Colon (tissue), 2 donors: ENCODE data around the gene TPGS1.

Source experiments
- FAIRE-seq: peaks from 2 replicates; lab custom pipeline; 2012; peaks lifted over from hg19 to GRCh38; lab: Jason Lieb, UNC
- donor health status: control.
- donor health status: control.

TPGS1 gene

DNA sequence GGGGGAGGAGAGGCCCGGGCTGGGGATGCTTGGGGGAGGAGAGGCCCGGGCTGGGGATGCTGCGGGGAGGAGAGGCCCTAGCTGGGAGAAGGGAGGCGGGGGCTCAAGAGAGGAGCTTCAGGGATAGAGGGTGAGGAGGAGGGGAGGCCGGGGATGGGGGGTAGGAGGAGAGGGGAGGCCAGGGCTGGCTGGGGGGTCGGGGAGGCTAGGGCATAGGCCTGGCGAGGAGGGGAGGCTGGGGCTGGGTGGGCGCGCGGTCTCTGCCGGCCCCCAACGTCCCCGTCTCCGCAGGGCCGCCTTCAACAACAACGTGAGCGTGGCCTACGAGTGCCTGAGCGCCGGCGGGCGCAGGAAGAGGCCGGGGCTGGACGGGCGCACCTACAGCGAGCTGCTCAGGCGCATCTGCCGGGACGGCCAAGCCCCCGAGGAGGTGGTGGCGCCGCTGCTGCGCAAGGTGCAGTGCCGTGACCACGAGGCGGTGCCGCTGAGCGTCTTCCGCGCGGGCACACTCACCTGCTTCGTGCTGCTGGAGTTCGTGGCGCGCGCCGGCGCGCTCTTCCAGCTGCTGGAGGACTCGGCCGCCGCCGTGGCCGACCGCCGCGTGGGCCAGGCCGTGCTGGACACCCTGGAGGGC is 11.4 kb downstream of the TPGS1 start:
- no peak for FAIRE-seq

DNA sequence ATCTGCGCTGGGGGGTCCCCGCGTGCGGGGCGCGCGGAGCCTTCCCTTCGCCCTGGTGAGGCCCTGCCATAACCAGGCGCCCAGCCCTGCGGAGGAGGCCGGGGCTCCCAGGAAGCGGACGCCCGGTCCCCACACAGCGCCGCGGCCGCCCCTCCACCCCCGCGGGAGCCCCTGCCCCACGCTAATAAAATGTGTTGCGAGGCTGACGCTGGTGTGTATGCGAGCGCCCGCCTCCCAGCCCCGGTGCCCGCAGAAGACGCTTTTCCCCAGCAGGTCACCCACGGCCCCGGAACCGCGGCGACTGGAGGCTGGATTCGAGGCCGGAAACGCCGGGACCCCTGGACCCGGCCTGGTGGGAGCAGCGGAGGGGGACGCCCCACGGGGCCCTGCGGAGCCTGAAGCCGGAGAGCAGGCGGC is 12.2 kb downstream of the TPGS1 start:
- no peak for FAIRE-seq

DNA sequence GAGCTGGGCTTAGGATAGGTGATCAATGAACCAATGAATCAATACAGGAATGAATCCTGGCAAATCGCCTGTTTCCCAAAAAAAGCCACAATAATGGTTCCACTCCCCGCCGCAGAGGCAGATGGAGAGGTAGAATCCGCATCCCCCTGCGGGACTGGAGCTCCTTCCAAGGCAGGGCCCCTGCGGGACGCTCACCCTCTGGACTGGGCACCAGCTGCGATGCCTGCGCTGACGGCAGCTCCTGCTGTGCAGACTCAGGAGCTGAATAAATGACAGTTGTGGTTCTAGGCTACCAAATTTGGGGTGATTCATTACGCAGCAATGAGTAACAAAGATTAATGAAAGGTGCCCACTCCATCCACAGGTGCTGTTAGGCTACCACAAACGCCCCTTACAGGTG is 15.4 kb downstream of the TPGS1 start:
- FAIRE-seq, result no peak

DNA sequence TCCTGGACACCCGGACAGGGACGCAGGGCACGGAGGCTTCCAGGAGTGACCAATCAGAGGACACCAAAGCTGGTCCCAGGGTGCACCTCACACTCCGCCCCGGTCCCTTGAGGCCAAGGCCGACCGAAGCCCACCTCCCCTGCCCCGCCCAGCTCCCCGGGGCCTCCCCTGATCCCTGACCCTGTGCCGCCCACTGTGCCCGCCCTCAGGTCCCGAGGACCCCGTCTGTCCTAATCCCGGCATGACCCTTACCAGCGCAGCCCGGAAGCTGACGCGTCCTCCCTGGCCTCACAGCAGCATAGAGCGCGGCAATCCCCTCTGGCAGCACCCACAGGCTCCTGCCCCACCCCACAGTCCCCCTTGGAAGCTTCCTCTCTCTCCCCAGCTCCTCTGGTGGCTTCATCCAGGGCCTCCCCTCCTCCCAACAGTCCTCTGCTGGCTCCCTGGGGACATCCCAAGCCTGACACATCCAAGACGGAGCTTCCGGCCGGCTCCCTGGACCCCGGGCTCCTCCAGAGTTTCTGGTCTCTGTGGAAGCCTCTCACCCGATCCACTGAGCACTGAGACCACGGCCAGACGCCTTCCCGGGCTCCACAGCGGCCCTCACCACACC is 16.9 kb downstream of the TPGS1 start:
- FAIRE-seq, result no peak

DNA sequence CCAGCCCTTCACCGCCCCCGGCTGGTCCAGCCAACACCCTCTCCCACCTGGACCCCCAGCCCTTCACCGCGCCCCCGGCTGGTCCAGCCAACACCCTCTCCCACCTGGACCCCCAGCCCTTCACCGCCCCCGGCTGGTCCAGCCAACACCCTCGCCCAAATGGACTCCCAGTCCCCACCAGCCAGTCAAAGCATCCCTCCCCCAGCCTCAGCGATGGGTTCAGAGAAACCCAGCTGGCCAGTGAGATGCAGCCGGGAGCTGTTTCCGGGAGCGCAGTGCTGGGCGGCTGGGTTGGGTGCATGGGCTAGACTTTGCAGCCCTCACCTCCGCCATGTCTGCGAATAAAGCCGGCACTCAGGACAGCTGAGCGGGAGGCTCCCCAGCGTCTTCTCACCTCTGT is 17.7 kb downstream of the TPGS1 start:
- no peak for FAIRE-seq

DNA sequence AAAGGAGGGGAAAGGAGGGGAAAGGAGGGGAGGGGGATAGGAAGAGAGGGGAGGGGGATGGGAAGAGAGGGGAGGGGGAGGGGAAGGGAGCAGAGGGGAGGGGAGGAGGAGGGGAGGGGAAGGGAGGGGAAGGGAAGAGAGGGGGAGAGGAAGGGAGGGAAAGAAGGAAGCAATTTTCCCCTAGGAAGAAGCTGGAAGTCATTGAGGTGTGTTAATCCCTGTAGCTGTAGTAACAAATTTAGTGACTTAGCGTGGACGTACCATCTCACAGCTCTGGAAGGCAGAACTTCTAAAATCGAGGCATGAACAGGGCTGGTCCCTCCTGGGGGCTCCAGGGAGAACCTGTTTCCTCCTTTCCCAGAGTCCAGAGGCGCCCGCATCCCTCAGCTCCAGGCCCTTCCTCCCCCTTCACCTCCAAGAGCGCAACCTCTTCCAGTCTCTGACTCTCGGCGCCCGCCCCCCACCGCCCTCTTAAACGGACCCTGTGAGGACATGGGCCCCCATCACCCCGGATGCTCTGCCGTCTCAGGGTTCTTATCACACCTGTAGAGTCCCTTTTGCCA is 18.6 kb downstream of the TPGS1 start:
- no peak for FAIRE-seq

DNA sequence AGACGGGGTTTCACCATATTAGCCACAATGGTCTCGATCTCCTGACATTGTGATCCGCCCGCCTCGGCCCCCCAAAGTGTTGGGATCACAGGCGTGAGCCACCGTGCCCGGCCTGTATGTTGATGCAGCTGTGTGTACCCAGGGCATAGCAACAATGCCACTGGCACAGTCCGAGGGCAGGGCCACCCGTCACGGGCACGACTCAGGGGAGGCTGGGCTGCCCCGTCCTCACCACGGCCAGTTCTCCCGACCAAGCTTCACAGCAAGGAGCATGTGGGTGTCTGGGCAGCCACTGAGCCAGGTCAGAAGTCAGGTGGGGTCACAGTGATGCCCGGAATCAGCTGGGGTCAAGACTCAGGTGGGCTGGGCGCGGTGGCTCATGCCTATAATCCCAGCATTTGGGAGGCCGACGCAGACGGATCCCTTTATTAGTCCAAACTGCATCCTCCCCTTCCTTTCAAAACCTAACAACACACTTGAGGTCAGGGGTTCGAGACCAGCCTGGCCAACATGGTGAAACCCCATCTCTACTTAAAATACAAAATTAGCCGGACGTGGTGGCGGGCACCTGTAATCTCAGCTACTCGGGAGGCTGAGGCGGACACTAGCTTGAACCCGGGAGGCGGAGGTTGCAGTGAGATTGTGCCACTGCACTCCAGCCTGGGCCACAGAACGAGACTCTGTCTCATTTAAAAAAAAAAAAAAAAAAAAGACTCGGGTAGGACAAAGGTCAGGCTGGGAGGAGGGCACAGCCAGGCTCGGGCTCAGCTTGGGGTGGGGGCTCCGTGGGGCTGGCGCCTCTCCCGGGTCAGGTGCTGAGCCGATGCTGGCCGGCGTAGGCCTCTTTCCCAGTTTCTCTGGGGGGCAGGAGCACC is 23.1 kb downstream of the TPGS1 start:
- no peak for FAIRE-seq

DNA sequence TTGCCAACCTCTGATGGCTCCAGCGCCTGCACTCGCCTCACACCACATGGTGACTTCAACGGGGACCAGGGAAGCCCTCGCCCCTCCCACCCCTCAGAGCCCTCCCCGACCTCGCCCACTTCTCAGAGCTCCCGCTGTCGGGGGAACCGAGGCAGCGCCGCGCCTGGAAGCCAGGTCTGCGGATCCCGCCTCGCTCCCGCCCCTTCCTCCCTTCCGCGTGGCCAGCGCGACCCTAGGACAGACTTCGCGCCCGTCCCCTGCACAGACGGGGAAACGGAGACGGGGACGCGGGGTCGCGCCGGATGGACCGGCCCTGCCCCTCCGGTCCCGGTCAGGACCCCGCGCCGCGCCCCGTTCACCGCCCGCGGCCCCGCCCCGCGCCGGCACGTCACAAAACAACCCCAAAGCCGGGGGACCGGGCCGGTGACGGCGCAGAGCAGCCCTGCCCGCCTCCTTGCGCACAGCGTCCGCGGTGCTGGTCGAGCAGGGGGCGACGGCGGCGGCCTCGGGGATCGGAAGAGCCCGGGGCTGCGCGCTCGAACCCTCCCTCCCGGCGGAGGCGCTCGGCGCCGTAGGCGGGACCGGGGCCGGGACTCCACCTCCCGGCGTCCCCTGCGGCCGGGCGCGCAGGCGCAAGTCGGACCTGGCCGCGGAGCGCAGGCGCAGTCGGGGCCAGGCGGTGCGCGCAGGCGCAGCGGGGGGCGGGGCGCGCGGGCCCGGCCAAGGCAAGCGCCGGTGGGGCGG is 23.9 kb downstream of the TPGS1 start:
- no peak for FAIRE-seq

DNA sequence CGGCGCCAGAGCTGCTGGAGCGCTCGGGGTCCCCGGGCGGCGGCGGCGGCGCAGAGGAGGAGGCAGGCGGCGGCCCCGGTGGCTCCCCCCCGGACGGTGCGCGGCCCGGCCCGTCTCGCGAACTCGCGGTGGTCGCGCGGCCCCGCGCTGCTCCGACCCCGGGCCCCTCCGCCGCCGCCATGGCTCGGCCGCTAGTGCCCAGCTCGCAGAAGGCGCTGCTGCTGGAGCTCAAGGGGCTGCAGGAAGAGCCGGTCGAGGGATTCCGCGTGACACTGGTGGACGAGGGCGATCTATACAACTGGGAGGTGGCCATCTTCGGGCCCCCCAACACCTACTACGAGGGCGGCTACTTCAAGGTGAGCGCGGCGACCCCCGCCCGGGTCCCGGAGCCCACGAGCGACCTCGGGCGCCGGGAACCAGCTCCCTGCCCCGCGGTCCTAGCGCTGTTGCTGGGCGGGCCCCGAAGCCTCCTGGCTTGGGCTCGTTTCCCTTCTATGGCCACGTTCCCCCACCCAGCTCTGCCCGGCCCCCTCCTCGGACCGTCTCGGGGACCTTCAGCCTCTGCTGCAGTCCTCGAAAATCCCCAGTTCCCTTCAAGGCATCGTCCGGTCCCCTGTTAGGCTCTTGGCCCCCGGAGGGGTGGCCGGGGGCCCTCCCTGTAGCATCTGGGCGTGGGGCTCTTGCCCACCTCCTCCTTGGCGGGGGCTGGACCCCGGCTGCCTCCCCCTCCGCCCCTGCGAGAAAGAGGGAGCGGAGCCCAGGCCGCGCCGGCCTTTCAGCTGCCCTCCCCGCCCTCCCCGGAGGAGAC is 24.7 kb downstream of the TPGS1 start, which contains the start of gene CDC34:
Gene CDC34, plus strand, starts transcription at position 8 of the 808 bp plus-strand sequence. Its CDS starts 172 bp downstream, at position 180.
- FAIRE-seq, result no peak

DNA sequence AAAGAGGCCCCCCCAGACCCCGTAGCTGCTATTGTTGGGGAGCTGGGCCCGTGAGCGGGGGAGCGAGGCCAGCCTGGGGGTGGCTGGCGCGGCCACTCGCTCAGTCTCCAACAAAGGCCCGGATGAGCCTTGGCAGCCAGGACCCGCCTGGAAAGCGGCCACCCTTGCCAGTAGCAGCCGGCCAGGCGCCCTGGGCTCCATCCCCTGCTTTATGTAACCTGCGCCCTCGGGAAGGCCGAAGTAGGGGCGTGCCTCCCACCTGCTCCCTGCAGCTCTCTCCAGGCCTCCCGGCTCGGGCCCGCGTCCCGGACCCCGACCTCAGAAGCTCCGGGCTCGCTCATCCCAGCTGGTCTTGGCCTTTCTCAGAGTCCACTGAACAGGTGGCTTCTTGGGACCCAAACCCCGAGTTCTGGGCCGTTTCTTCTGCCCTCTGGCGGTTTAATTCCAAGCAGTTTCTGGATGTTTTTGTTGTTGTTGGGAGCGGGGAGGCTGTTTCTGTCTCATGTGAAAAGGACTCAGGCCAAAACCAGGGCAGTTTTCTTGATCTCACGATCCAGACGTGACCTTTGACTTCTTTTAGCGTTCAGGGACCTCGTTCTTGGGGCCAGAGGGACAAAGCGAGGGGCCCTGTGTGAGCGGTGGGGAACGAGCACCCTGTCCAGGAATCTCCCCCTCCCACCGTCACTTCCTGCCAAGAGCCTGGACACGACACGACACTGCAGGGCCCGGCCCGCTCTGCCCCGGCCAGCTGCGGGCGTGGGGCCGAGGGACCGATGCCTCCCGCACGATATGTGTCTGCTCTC is 25.5 kb downstream of the TPGS1 start:
- no peak for FAIRE-seq

DNA sequence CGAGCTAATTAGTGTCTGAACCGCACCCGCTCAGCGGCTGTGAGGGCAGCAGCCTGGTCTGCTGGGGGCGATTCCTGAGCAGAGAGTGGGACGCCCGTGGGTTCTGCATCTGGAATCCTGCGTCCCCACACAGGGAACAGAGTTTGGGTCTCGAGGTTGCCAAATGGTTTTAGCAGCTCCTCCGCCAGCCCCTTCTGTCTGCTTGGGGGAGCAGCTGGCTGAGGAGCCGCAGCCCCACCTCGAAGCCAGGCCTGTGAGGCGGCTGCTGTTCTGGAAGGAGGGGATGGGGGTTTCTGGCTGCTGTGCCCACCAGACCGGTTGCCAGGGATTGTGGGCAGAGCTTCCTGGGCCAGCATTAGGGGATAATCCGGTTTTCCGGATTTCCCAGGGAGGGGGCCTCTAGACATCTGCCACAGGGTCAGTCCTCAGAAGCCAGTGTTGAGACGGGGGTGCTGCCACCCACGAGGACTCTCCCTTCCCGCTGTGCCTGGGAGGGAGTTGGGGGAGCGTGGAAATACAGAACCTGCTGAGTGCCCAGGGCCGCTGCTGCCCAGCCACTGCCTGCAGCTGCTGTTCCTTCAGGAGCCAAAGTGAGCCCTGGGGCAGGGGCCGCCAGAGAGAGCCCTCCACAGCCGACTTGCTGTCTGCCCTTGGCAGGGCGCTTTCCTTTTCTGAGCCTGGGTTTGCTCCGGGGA is 26.2 kb downstream of the TPGS1 start:
- FAIRE-seq, result no peak

DNA sequence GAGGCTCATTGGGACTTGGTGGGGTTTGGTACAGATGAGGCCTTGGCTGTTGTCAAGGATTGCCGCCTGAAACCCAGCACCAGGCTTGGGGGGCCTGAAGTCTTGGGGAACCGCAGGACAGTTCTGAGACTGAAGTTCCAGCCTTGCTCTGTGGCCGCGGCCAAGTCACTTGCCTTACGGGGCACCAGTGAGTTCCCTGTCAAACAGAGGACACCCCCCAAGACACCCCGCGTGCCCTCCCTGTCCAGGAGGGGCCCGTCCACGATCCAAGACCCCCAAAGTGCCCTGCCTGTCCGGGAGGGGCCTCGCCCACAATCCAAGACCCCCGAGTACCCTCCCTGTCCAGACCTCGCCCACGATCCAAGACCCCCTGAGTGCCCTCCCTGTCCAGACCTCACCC is 26.8 kb downstream of the TPGS1 start:
- FAIRE-seq, result no peak

DNA sequence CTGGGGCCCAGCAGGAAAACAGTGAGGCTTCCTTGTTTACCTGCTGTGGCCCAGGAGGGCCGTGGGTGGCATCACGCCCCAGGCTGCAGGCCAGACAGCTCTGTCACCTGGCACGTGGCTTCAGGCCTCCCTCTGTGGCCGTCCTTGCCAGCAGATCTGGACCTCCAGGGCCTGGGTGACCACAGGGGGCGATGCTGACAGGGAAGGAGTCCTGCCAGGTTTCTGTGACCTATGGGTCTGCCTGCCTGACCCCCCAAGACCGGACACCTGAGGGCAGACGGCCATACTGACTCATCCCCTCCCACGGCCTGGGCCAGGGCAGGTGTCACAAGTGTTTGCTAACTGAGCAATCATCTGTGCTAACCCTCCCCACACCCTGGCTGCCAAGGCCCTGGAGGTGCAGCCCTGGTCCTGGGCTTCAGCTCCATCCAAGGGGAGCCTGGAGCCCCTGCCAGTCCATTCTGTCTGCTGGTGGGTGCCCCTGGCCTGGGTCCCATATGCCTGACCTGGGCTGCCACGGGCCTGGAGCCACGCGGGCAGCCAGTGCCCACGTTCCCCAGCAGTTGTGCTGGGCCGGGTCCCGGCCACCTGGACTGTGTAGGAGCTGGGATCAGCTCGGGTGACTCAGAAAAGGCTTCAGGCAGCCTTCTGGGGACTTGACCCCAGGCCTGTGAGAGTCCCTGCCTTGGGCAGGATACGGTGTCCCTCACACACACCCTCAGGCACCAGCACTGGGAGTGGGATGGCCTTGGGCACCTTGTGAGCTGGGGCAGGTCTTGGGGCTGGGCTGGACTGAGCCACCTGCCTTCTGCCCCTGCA is 27.9 kb downstream of the TPGS1 start:
- FAIRE-seq, result no peak

DNA sequence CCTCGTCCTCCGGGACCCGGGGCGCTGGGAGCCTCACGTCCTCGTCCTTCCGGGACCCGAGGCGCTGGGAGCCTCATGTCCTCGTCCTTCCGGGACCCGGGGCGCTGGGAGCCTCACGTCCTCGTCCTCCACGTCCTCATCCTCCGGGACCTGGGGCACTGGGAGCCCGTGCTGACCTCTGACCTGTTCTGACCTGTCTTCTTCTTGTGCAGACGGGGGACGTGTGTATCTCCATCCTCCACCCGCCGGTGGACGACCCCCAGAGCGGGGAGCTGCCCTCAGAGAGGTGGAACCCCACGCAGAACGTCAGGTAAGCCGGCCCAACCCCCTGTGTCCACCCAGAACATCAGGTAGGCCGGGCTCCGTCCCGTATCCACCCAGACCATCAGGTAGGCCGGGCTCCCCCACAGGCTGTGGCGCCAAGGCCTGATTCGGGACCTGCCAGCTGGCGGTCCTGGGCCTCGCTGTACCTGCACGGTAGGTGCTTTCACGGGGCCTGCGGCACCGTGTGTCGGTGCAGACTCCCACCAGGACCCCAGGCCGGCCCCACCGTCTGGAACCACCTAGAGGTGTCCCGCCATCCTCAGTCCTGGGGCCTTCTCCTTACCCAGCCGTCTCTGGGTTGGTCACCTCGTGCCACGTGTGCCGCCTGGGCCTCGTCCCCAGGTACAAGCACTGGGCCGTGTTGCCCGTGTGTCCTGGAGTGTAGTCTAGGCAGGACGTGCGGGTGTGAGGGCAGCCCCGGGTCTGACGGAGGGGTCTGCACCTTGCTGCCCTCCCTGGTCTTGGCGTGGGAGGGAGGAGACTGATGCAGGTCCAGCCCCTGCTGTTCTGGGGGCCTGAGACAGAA is 29.0 kb downstream of the TPGS1 start:
- no peak for FAIRE-seq

DNA sequence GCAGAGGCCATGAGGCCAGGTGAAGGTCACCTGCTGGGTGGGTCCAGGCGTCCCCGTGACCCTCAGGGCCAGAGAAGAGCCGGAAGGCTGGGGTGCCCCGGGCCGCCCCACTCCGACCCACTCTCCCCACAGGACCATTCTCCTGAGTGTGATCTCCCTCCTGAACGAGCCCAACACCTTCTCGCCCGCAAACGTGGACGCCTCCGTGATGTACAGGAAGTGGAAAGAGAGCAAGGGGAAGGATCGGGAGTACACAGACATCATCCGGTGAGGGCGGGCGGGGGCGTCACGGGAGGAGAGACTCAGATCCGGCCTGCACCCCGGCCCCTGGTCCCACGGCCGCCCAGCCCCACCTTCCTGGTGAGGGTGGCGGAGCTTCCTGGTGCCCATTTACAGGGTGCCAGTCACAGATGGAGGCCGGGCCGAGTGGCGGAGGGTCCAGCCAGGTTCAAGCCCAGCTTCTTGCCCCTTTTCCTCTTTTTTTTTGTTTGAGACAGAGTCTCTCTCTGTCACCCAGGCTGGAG is 29.6 kb downstream of the TPGS1 start:
- FAIRE-seq, result no peak

DNA sequence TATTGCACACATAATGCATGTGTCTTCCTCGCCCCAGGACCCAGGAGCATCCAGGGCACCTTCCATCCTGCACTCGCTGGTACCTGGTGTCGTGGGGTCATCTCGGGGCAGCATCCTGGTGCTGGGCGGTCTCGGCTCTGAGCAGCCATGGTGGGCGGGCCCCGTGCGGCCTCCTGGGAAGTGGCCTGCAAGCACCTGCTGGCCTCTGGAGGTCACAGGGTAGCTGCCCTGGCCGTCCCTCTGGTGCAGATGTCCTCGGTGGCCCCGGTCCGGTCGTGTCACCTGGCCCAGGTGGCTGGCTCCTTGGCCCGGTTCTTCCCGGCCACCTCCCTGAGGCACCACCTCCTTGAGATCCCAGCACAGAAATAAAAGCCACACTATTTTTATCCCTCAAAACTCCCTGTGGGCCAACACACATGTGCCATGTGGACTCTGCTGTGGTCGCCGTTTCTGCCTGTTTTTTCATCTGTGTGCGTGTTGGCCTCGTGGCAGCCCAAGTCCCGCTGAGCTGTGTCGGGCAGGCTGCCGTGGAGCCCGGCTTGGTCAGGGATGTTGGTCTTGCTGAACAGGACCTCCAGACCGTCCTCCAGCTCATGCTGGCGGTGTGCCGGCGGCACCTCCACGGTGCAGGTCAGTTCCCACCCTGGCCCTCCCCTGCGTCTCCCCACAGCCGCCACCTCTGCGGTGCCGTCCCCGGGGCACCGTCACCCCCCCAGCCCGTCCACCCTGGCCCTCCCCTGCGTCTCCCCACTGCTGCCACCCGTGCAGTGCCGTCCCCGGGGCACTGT is 31.5 kb downstream of the TPGS1 start:
- FAIRE-seq, result no peak
